Central memory CD4-positive, alpha-beta T cell (primary cell): ENCODE results near the gene CHMP4A.
A peak's percentile ranks its signal among the peaks of the same experiment; 100 is the strongest.

Source experiments
- DNase-seq: peaks from one replicate; pipeline ENCODE4 v3.0.0; 2022

The CHMP4A gene

DNA sequence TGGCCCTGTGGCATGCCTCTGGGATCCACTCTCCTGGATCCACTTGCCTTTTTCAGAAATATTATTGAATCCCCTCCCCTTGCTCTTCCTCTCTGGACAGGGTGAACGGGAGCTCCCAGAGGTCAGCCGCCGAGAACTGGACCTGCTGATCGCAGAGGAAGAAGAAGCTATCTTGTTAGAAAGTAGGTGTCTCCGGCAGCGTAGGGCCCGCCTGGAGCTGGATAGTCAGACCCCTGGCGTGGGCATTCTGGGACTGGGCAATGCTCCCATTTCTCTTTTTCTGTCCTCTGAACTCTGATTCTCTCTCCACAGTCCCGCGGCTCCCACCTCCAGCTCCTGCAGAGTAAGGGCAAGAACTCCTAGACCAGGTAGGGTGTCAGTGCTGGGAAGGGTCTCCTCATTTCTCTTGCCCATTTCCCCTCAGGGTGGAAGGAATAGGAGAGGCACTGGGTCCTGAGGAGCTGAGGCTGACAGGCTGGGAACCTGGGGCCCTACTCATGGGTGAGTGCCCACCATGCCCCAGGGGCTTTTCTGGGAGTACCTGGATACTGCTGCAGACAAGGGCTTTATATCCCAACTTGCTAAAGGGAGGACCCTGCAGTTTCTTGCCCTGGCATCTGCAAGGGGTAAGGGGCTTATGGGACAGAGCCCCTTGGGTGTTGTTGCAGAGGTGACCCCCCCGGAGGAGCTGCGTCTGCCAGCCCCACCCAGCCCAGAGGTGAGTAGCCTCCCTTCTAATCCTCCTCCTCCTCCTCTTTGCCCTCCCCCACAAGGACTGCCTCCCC is 36.1 kb downstream of the CHMP4A start:
- no peak for DNase-seq

DNA sequence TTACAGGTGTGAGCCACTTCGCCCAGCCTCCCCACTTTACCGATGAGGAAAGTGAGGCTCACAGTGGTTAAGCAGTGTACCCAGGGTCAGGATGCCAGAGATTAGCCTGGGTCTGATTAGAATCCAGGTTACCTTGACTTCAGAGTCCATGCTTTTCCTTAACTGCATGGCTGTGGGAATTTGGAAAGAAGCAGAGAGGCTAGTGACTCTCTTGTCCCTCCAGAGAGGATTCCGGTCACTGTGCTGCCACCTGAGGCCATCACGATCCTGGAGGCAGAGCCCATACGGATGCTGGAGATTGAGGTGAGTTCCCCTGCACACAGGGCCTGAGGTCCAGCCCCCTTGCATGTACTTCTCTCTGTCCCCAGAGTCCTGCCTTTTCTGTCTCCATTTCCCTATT is 36.7 kb downstream of the CHMP4A start:
- DNase-seq = no peak

DNA sequence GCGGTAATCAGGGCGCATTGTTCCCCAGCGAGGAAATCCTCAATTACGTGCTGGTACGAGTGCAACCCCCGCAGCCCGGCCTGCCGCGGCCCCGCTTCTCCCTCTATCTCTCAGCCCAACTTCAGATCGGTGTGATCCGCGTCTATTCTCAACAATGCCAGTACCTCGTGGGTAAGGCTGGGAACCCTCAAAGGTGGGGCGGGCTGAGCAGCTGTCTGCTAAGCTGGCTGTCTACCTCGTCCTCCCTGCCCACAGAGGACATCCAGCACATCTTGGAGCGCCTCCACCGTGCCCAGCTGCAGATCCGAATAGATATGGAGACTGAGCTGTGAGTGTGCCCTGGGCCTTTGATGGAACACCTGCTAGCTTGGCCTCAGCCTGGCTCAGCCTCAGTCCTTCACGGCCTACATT is 40.4 kb downstream of the CHMP4A start:
- DNase-seq = no peak

DNA sequence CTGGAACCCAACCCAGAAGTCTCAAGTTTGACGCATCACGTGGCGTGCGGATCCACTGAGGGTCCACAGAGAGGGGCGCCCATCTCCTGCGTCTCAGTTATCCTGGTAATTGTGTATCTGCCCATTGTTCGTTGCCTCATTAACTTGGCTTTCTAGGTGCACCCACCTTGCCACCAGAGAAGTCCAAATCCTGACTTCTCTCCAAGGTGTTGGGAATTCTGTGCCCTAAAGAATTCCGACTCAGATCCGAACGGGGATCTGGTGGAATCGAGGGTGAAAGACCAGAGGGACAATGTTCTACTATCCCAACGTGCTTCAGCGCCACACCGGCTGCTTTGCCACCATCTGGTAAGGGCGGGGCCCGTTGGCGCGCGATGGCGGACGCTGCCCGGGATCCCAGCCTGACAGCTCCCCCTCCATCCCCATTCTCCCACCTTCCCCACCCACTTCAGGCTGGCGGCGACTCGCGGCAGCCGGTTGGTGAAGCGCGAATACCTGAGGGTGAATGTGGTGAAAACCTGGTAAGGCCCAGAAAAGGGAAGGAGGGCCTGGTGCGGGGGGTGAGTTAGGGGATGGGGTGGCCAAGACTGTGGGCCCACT is 40.9 kb downstream of the CHMP4A start:
- no peak for DNase-seq

DNA sequence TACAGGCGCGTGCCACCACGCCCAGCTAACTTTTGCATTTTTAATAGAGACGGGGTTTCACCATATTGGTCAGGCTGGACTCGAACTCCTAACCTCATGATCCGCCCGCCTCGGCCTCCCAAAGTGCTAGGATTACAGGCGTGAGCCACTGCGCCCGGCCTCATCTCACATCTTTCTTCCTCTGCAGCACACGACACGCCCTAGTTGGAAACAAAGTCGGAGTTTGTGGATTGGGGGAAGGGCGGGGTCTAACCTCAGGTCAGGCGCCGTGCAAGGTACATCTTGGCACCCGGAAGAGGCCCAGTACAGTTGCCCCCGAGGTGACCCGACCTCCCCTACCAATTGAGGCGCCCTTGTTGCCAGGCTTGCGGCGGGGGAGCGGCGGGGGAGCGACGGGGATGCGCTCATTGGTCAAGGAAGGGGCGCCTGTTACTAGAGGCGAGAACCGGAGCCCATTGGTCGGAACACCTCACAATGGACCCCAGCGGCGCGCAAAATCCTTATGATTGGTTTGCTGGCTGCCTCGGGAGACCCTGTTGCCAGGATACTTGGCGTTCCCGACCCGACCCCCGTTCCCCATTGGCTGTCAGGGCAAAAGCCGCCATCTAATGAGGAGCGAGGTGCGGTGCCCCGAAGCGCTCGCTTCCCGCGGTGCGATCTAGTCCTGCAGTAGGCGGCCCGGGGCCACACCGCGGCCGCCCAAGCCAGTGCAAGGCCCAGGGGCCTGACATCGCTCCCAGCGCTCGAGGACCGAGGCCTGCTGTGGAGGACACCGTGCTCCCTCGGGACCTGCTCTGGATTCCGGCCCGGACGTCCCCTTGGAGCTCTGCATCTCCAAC is 41.6 kb downstream of the CHMP4A start, which contains the start of gene REC8:
Gene REC8 (plus strand): TSS at position 659 of the 839 bp plus-strand sequence. CDS start 473 bp downstream, outside the sequence.
- peak; percentile 68 for DNase-seq

DNA sequence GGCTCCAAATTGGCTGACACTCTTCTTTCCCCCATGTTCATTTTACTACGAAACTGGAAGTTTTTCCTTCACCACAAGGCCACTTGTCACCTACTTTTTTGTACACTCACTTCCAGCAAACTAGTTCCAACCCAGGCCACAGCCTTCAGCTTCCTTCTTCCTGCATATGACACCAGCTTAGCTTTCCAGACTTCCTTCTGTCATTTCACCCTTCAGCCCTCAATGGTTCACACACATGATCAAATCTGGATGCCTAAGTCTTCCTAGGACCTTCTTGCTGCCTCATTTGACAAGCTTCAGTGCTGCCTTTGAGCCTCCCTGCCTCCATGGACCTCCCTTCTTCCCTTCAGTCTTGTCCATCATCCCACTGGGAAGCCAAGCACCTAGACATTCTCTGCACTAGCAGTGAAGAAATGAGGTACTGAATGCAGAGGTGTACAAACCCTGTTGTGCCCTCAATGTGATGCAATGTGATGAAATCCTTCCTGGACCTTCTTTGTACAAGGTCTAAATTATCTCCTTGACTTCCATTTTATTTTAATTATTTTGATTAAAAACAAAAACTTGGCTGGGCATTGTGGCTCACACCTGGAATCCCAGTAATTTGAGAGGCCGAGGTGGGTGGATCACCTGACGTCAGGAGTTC is 45.7 kb downstream of the CHMP4A start:
- DNase-seq = no peak

DNA sequence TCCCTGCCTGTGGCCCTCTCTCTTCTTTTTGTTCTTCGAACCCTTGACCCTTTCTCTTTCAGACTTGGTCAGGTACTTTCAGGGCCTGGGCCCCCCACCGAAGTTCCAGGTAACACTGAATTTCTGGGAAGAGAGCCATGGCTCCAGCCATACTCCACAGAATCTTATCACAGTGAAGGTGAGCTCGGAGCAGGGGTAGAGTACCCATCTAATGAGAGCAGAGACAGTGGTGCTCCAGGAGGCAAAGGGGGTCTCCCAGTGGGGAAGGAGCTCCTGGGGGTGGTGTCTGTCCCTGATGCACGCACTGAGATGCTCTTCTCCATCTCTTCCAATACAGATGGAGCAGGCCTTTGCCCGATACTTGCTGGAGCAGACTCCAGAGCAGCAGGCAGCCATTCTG is 47.5 kb downstream of the CHMP4A start:
- DNase-seq = no peak

DNA sequence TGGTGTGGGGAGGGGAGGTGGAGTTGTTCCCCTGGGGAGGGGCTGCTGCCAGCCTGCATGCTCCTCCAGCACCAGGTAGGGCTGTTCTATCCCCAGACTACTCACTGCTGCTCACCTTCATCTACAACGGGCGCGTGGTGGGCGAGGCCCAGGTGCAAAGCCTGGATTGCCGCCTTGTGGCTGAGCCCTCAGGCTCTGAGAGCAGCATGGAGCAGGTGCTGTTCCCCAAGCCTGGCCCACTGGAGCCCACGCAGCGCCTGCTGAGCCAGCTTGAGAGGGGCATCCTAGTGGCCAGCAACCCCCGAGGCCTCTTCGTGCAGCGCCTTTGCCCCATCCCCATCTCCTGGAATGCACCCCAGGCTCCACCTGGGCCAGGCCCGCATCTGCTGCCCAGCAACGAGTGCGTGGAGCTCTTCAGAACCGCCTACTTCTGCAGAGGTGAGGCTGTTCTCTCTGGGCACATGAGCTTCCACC is 48.7 kb downstream of the CHMP4A start:
- DNase-seq = no peak

DNA sequence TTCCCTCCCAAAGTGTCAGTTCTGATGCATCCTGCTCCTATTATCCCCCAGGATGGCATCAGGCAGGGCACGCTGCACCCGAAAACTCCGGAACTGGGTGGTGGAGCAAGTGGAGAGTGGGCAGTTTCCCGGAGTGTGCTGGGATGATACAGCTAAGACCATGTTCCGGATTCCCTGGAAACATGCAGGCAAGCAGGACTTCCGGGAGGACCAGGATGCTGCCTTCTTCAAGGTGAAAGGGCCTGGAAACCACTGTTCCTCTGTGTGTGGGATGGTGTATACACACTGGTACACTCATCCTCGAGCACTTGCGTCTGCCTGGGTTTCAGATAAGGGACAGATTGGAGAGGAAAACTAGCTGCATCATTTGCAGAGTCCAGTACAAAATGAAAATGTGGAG is 51.2 kb downstream of the CHMP4A start:
- no peak for DNase-seq

DNA sequence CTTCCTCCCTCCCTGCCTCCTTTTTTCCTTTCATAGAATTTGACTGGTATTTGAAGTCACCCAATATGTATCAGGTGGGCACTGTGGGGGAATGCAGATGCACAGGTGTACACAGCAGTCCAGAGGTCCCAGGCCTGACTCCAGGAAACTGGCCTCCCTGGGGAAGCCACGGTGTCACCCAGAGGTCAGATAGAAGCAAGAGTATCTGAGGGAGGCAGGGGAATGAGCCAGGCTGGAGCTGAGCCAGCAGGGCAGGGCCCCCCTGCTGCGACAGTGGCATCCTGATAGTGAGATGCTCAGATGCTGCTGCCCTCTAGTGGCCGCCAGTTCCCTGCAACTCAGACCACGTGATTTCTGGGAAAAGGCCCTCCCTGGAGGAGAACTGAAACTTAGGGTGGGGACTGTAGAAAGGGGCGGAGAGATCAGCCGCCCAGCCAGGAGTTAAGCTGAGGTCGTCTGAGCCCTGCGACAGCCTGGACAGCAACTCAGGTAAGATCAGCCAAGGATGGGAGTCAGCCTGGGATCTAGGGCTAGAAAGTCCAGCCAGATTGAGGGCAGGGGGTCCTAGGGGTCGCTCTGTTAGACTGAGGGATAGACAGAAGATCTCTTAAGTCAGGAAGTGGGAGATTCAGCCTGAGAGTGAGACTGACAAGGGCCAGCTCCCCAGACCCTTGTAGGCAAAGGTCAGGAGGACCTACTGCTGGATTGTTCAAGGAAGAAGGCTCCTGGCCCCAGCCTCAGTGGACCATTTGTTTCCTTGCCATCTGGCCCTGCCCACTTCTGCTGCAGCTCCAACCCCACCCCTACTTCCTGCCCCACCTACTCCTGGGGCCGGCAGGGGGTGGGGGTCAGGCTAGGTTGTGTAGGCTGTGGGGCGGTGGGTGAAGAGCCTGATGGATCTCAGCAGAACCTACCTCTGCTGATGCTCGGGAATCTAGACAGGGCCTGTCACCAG is 52.2 kb downstream of the CHMP4A start, which contains the start of gene IRF9:
Gene IRF9 (plus strand): TSS at position 416 of the 955 bp plus-strand sequence. CDS start 880 bp downstream, outside the sequence.
- DNase-seq = peak; percentile 94

DNA sequence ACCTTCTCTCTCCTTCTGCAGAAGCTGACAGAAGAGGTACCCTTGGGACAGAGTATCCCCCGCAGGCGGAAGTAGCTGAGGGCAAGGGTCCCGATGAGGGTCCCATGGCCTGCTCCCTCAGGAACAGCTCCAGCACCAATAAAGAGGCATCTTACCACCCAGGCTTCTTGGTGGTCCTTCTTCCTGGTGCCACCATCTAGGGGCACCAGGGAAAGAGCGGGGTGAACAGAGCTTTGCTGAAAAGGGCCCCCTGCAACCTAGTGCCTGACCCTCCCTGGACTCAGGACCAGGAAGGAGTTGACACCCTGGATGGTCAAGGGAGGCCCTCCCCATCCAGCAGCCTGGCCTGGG is 52.8 kb downstream of the CHMP4A start:
- no peak for DNase-seq

DNA sequence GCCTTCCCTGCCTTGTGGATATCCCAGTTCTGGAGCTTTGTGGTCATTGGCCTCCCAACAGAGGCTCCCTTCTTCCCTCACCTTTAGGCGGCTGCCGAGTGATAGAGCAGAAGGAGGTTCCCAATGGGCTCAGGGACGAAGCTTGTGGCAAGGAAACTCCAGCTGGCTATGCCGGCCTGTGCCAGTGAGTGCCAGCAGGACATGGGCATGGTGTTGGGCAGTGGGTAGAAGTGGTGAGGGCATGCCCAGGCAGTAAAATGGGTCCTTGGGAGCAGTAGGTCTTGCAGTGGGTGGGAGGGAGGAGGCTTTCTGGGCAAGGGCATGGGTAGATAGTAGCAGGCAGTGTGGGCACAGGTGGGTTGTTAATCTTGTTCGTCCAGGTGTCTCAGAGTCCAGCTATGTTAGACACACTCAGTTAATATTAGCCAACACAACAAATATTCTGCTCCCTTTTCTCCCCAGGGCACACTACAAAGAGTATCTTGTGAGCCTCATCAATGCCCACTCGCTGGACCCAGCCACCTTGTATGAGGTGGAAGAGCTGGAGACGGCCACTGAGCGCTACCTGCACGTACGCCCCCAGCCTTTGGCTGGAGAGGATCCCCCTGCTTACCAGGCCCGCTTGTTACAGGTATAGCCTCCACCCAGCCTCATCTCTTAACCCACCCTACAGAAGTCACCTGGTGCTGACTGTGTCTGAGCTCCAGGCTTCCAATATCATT is 53.4 kb downstream of the CHMP4A start:
- no peak for DNase-seq
